ENCODE results near the gene LIMS2.

Gene LIMS2

GRCh38 chr2:127704641-127705390 is 29.5 kb upstream of the LIMS2 start (continued):
- TF ChIP-seq TSHZ2 (CRISPR knock-in tag; IDR thresholded peaks at IDR 0.05) (no peak), ZNF70 (CRISPR knock-in tag; IDR thresholded peaks at IDR 0.05) (no peak), RARB (CRISPR knock-in tag; IDR thresholded peaks at IDR 0.05) (no peak), ZFP3 (CRISPR knock-in tag; IDR thresholded peaks at IDR 0.05) (no peak), ZNF8 (CRISPR knock-in tag; IDR thresholded peaks at IDR 0.05) (no peak)

GRCh38 chr2:127703282-127703681 is 28.0 kb upstream of the LIMS2 start:
- ATAC-seq = no peak
- no peak for TF ChIP-seq ISL1 (CRISPR knock-in tag; IDR thresholded peaks at IDR 0.05)
- TF ChIP-seq ZNF70 (CRISPR knock-in tag; IDR thresholded peaks at IDR 0.05) = no peak
- TF ChIP-seq ZNF565 (CRISPR knock-in tag; conservative IDR thresholded peaks at IDR 0.05; ENCODE audit: low read depth) = no peak
- TF ChIP-seq ZFP30 (CRISPR knock-in tag; IDR thresholded peaks at IDR 0.05) = no peak
- TF ChIP-seq SNAI2 (CRISPR knock-in tag; IDR thresholded peaks at IDR 0.05) = no peak
- no peak for TF ChIP-seq ZC3H10 (CRISPR knock-in tag; IDR thresholded peaks at IDR 0.05)
- TF ChIP-seq POU6F1 (CRISPR knock-in tag; IDR thresholded peaks at IDR 0.05; ENCODE audit: borderline replicate concordance, low read depth) = no peak
- TF ChIP-seq TSHZ2 (CRISPR knock-in tag; IDR thresholded peaks at IDR 0.05) = no peak
- no peak for TF ChIP-seq GLIS3 (CRISPR knock-in tag; IDR thresholded peaks at IDR 0.05)
- no peak for TF ChIP-seq PATZ1 (CRISPR knock-in tag; IDR thresholded peaks at IDR 0.05; ENCODE audit: borderline replicate concordance)
- no peak for TF ChIP-seq ESRRG (CRISPR knock-in tag; IDR thresholded peaks at IDR 0.05)
- TF ChIP-seq PPARA (CRISPR knock-in tag; IDR thresholded peaks at IDR 0.05; ENCODE audit: borderline replicate concordance) = no peak
- TF ChIP-seq ZNF8 (CRISPR knock-in tag; IDR thresholded peaks at IDR 0.05) = no peak

GRCh38 chr2:127702395-127703009 is 27.2 kb upstream of the LIMS2 start:
- ATAC-seq = no peak
- no peak for TF ChIP-seq CREB5 (CRISPR knock-in tag; IDR thresholded peaks at IDR 0.05; ENCODE audit: low read depth)
- TF ChIP-seq ZC3H10 (CRISPR knock-in tag; IDR thresholded peaks at IDR 0.05) = no peak
- TF ChIP-seq ARNTL (CRISPR knock-in tag; IDR thresholded peaks at IDR 0.05; ENCODE audit: borderline replicate concordance, low read depth) = no peak
- no peak for TF ChIP-seq ZNF565 (CRISPR knock-in tag; conservative IDR thresholded peaks at IDR 0.05; ENCODE audit: low read depth)
- TF ChIP-seq CSDC2 (CRISPR knock-in tag; IDR thresholded peaks at IDR 0.05) = no peak
- no peak for TF ChIP-seq ZNF8 (CRISPR knock-in tag; IDR thresholded peaks at IDR 0.05)
- TF ChIP-seq SNAI2 (CRISPR knock-in tag; IDR thresholded peaks at IDR 0.05) = no peak
- no peak for TF ChIP-seq TSHZ2 (CRISPR knock-in tag; IDR thresholded peaks at IDR 0.05)
- TF ChIP-seq ISL1 (CRISPR knock-in tag; IDR thresholded peaks at IDR 0.05) = no peak
